Measurements from ENCODE around the gene S100A4.
"Not testable (repeated sequence)": the region's sequence is repeated elsewhere in the genome, so short reads cannot be mapped to it uniquely, and the experiment has no call there.

Gene S100A4

DNA sequence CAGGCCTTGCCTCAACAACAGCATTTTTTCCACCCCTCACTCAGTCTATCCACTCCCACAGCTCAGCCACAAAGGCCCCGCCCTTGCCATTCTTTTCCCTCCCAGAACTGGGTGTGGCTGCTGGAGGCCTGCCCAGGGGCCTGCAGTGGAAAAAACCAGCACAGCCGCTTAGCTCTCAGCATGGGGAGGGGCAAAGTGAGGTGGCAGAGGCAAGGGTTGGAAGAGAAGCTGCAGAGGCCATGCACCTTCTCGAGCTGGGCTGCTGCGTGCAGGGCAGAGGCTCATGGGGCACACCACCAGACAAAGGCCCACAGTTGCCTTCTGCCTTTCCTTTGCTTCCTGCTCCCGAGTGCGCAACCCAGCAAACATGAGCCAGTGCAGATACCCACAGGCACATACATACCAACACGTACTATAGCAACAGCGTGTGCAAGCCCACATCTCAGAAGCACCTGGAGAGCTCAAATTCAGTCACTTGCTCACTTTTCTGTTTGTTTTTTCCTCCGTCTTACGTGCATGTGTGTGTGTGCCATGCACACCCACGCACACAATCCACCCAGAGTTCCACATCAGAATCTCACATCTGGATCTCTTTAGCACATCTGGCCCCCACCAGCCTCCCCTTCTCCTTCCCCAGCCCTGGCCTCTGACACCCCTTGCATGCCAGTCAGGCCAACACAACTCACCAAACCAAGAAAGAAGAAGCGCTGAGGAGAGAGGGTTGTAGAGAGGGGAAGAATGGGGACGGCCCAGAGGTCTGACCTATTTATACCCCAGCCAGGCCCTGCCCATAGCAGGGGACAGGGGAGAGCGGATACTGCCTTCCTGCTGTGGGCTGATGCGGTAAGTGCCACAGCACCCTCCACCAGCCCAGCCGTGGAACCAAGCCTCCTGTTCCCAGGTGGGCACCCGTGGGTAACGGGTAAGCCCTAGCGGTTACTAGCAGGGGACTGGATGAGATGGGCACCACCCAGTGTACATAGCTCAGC lies at the start of gene S100A4:
TSS of gene S100A4 (minus strand) at position 740 of the 989 bp plus-strand sequence. CDS start 1,012 bp downstream, outside the sequence.
- no peak for DNase-seq (ENCODE audit: insufficient read length, low spot score)
- peak; percentile 14; the same call in 1 of the 2 replicates for TF ChIP-seq POLR2A (IDR thresholded peaks at IDR 0.05; ENCODE audit: low read depth, low read length)
- no peak for FAIRE-seq

DNA sequence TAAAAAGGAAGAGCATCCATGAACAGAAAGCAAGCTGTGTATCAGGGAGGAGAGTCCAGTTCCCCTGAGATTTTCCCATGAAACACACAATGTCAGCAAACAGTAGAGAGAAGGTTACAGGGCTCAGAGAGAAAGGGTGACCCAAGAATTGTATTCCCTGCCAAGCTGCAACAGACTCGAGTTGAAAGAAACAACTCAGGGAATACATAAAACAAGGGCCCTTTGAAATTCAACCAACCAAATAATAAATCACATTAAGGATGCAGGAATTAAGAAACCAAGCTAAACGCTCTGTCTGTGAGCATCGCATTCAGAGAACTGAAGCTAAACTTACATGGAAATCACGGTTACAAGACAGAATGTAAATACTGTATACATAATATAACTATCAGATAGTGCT lies 47.1 kb upstream of the S100A4 start:
- DNase-seq (ENCODE audit: insufficient read length, low spot score) (no peak), FAIRE-seq (no peak)
- no peak for TF ChIP-seq POLR2A (IDR thresholded peaks at IDR 0.05; ENCODE audit: low read depth, low read length)

DNA sequence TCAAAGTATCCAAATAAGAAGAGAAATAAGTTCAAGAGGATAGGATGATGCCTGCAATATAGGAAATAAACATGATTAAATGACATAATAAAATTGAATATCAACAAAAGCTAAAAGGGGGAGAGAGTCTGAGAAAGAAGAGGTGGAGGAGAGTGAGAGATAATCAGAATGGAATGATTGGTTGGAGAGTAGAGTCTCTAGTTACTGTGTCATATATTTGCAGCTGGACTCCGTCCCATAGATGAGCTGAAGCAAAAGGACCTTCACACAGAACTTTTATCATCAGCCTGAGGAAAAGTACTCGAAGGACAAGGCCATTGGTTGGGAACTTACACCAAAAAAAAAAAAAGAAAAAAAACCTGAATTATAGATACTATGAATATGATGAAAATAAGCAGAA lies 42.9 kb upstream of the S100A4 start:
- no peak for TF ChIP-seq POLR2A (IDR thresholded peaks at IDR 0.05; ENCODE audit: low read depth, low read length)
- DNase-seq (ENCODE audit: insufficient read length, low spot score) (no peak), FAIRE-seq (no peak)

GRCh38 chr1:153588033-153588432 lies 42.4 kb upstream of the S100A4 start:
- FAIRE-seq; DNase-seq (ENCODE audit: insufficient read length, low spot score): not testable (repeated sequence)

DNA sequence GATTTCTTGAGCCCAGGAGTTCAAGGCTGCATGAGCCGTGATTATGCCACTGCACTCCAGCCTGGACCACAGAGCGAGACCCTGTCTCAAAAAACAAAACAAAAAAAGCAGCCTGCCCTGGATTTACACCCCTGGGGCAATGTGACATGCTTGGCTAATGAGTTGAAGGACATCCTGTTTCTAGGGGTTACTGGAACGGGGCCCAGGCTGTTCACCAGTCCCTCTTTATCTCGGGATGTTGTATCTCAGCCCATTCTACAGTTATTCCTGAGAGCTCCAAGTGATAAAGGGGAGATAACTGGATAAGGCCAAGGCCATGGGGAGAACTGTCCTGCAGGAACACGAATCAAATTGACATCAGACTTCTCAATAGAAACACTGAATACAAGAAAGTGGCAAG lies 41.7 kb upstream of the S100A4 start:
- TF ChIP-seq POLR2A (IDR thresholded peaks at IDR 0.05; ENCODE audit: low read depth, low read length): no peak

DNA sequence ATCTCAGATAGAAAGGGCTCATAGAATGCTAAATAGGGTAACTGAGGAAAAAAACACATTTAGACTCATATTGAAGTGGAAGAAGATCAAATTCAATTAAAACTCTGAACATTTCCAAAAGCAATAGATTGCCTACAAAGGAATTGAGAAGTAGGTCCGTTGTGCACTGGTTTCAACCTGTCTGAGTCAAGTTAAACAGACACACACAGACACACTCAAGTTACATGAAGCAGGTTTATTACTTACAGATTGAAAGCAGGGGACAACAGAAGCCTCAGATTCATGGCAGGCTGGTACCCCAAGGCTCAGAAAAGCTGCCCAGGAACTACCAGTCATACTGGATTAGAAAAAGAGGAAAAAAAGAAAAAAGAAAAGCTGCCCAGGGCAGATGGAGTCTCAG lies 40.7 kb upstream of the S100A4 start:
- TF ChIP-seq POLR2A (IDR thresholded peaks at IDR 0.05; ENCODE audit: low read depth, low read length): no peak
- DNase-seq (ENCODE audit: insufficient read length, low spot score) (no peak), FAIRE-seq (no peak)

More for the DNA sequence above, 41.7 kb upstream of the S100A4 start:
- FAIRE-seq (no peak), DNase-seq (ENCODE audit: insufficient read length, low spot score) (no peak)

DNA sequence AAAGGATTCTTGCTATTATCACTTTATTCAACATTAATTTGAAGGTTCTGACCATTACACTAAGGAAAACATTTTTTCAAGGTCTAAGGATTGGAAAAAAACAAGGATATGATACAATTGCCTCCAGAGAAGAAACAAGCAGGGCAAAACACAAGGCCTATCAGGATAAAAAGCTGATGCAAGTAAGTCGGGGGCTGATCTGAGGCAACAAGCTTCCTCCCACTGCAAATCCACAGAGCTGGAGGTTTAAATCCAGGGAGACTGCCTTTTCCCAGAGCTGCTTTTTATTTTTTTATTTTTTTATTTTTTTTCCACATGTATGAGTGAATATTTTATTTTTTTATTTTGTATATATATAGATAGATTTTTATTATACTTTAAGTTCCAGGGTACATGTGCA lies 39.4 kb upstream of the S100A4 start:
- no peak for FAIRE-seq
- no peak for TF ChIP-seq POLR2A (IDR thresholded peaks at IDR 0.05; ENCODE audit: low read depth, low read length)

DNA sequence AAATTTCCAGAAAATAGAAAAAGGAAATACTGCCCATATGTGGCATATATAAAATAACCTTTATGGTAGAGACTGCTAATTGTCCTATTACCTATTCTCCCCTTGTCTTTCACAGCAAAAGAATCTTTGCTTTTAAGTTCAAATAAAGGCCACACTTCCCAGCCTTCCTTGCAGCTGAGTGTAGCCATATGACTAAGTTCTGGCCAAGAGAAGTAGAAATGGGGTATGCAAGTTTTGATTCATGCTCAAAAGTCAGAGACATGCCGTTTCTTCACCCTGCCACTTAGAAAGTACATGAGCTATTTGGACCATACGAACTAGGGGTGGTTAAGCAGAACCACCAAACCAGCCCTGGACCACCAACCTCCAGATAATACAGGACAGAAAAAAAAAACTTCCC lies 38.4 kb upstream of the S100A4 start:
- FAIRE-seq (no peak), DNase-seq (ENCODE audit: insufficient read length, low spot score) (no peak)
- TF ChIP-seq POLR2A (IDR thresholded peaks at IDR 0.05; ENCODE audit: low read depth, low read length): no peak

More for the DNA sequence above, 39.4 kb upstream of the S100A4 start:
- DNase-seq (ENCODE audit: insufficient read length, low spot score): no peak

DNA sequence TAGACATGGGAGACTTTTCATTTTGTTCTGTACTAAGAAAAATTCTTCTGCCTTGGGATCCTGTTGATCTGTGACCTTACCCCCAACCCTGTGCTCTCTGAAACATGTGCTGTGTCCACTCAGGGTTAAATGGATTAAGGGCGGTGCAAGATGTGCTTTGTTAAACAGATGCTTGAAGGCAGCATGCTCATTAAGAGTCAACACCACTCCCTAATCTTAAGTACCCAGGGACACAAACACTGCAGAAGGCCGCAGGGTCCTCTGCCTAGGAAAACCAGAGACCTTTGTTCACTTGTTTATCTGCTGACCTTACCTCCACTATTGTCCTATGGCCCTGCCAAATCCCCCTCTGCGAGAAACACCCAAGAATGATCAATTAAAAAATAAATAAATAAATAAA lies 37.9 kb upstream of the S100A4 start:
- not testable (repeated sequence) for FAIRE-seq; DNase-seq (ENCODE audit: insufficient read length, low spot score)

- FAIRE-seq; DNase-seq (ENCODE audit: insufficient read length, low spot score): not testable (repeated sequence)
Observed at GRCh38 chr1:153582836-153583235, 37.2 kb upstream of the S100A4 start.

- FAIRE-seq: no peak
- DNase-seq (ENCODE audit: insufficient read length, low spot score): no peak
Observed at GRCh38 chr1:153578936-153579335, 33.3 kb upstream of the S100A4 start.

DNA sequence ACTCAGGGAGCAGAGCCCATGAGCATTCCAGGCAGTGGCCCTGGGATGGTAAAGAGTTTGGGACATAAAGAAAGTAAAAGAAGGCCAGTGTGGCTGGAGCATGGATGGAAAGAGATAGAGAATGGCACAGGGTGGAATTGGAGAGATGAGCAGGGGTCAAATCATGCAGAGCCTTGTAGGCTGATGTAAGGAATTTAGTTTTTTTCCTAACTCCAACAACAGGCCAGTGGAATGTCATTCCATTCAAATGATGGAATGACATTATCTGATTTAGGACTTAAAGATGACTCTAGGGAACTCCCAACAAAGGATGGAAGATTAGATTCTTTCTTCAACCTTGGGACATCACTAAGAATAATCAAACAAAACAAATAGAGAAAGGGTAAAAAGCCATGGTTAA lies 32.9 kb upstream of the S100A4 start:
- no peak for DNase-seq (ENCODE audit: insufficient read length, low spot score)

More at GRCh38 chr1:153578936-153579335, 33.3 kb upstream of the S100A4 start:
- no peak for TF ChIP-seq POLR2A (IDR thresholded peaks at IDR 0.05; ENCODE audit: low read depth, low read length)

DNA sequence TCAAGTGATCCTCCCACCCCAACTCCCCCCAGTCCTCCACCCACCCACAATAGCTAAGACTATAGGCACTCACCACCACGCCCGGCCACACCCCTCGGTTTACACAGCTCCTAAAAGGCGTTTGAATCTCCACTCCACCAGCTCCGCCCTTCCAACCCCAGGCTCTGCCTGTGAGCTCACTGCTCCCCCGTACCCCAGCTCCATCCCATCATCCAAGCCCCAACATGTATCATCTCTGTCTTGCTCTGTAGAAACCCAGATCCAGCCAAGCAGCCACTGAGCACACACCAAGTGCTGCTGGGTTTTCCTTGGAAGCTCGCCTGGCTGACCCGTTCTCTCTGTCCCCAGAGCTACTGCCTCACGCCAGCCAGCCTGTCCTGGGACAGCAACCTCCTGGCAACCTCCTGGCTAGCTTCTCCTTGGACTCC lies 32.0 kb upstream of the S100A4 start:
- TF ChIP-seq POLR2A (IDR thresholded peaks at IDR 0.05; ENCODE audit: low read depth, low read length): no peak
- FAIRE-seq: no peak
- DNase-seq (ENCODE audit: insufficient read length, low spot score): no peak

More for the DNA sequence above, 32.9 kb upstream of the S100A4 start:
- no peak for FAIRE-seq
- no peak for TF ChIP-seq POLR2A (IDR thresholded peaks at IDR 0.05; ENCODE audit: low read depth, low read length)

DNA sequence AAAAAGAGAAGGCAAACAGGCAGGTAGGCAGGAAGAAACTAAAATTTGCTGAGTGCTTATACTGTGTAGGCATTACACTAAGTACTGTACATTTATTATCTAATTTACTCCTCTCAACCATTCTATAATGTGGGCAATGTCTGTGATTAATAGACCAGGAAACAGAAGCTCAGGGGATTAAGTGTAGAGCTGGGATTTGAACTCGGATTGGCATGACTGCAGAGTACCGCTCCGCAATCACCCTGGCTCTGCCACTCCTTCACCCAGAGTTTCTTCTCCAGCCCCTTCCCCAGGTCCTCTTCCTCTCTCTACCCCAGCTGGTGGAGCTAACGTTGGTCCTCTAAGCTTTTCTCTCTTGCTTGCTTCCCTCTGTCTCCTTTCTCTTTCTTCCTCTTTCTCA lies 31.5 kb upstream of the S100A4 start:
- no peak for FAIRE-seq
- TF ChIP-seq POLR2A (IDR thresholded peaks at IDR 0.05; ENCODE audit: low read depth, low read length): no peak
- DNase-seq (ENCODE audit: insufficient read length, low spot score): no peak

DNA sequence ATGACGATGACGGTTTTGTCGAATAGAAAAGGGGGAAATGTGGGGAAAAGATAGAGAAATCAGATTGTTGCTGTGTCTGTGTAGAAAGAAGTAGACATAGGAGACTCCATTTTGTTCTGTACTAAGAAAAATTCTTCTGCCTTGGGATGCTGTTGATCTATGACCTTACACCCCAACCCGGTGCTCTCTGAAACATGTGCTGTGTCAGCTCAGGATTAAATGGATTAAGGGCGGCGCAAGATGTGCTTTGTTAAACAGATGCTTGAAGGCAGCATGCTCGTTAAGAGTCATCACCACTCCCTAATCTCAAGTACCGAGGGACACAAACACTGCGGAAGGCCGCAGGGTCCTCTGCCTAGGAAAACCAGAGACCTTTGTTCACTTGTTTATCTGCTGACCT lies 29.9 kb upstream of the S100A4 start:
- DNase-seq (ENCODE audit: insufficient read length, low spot score): not testable (repeated sequence)

GRCh38 chr1:153575081-153575491 lies 29.5 kb upstream of the S100A4 start:
- not testable (repeated sequence) for FAIRE-seq; DNase-seq (ENCODE audit: insufficient read length, low spot score)

More for the DNA sequence above, 29.9 kb upstream of the S100A4 start:
- FAIRE-seq: not testable (repeated sequence)
